ENCODE data around the gene HMGN3.

GRCh38 chr6:79269877-79270276 is 35.4 kb upstream of the HMGN3 start:
- TF ChIP-seq CTCF (conservative IDR thresholded peaks at IDR 0.05 in 1 of 2, IDR thresholded peaks at IDR 0.05 in 1 of 2; ENCODE audit: extremely low read depth in 1 of 2, insufficient read depth in 1 of 2, low read depth in 1 of 2, low read length in 2 of 2) (no peak), EZH2 (IDR thresholded peaks at IDR 0.05; ENCODE audit: borderline replicate concordance, low read length) (no peak)
